Esophagus muscularis mucosa (tissue), 4 donors: ENCODE results near the gene TOGARAM2. TPM values are rescaled to one million over a fixed set of nuclear protein-coding genes. Genes with fewer than 3 reads are reported as not detected.

ENCODE experiments used
- DNase-seq: peaks from one replicate; pipeline ENCODE4 v3.0.0-alpha.2; 2017; ENCODE audit errors: extremely low spot score
- H3K27ac ChIP-seq, 4 donors: fragments of 200-600 bp; sonication (generic); replicated peaks in 1 of 4; 1 replicate in 3 of 4; 2 replicates in 1 of 4; pipeline ENCODE4 v1.5.1; 2016 to 2019; ENCODE audit warnings: mild to moderate bottlenecking in 1 of 4
- H3K27me3 ChIP-seq, 4 donors: fragments of 200-600 bp; sonication (generic); one replicate each; pipeline versions ENCODE4 v1.5.1 to v1.6.0; 2016 to 2019
- H3K36me3 ChIP-seq, 4 donors: fragments of 200-600 bp; sonication (generic); one replicate each; pipeline ENCODE4 v1.5.1; 2016 to 2019
- H3K4me1 ChIP-seq, 4 donors: fragments of 200-600 bp; sonication (generic); one replicate each; pipeline ENCODE4 v1.5.1; 2016 to 2019
- H3K4me3 ChIP-seq, 4 donors: fragments of 200-600 bp; sonication (generic); 1 replicate in 2 of 4; 2 replicates in 2 of 4; pipeline ENCODE4 v1.5.1; 2016 to 2019; ENCODE audit warnings: mild to moderate bottlenecking in 4 of 4, moderate library complexity in 1 of 4
- H3K9me3 ChIP-seq, 4 donors: fragments of 200-600 bp; sonication (generic); 1 replicate in 3 of 4; 2 replicates in 1 of 4; pipeline ENCODE4 v1.5.1; 2016 to 2019
- EP300 ChIP-seq: sonication (generic); formaldehyde crosslinking; IDR thresholded peaks from one replicate; pipeline ENCODE4 v1.6.1; 2017; ENCODE audit warnings: antibody characterized with exemption
- POLR2A ChIP-seq: fragments of 450-650 bp; IDR thresholded peaks from one replicate; pipeline ENCODE4 v1.6.1; 2017; ENCODE audit warnings: antibody characterized with exemption, moderate library complexity, mild to moderate bottlenecking, low read depth
- POLR2AphosphoS5 ChIP-seq, 2 donors: sonication (generic); formaldehyde crosslinking; IDR thresholded peaks; one replicate each; pipeline ENCODE4 v1.6.1; 2017; ENCODE audit warnings: antibody characterized with exemption in 2 of 2
- WGBS: methylation state at CpG from one replicate; pipeline ENCODE4 v1.1.5; 2018; 5-methylcytosine and 5-hydroxymethylcytosine counted together
- intact Hi-C: fragments of 100-400 bp; cut with DNase I; formaldehyde crosslinking; loops from one replicate; pipeline ENCODE4 v1.15.1; 2023
- total RNA-seq, 4 donors: library from RNA; depleted of rRNA; stranded (reverse); fragments of >200 nt; gene quantifications; one replicate each; pipeline versions ENCODE4 v1.1.0 to v1.2.1, GENCODE V29; 2016
- TF ChIP-seq, protein P1 (sequence below), 3 experiments: fragments of 200-600 bp in 2 of 3; fragments of 450-650 bp in 1 of 3; sonication (generic) in 2 of 3; IDR thresholded peaks; one replicate each; pipeline ENCODE4 v1.5.1; 2017 to 2019; ENCODE audit warnings: antibody characterized with exemption in 3 of 3, mild to moderate bottlenecking in 2 of 3, moderate library complexity in 1 of 3

The TOGARAM2 gene
- total RNA-seq, 4 donors from 2014 or later, result 0.57 to 0.99 (median 0.77) TPM

DNA sequence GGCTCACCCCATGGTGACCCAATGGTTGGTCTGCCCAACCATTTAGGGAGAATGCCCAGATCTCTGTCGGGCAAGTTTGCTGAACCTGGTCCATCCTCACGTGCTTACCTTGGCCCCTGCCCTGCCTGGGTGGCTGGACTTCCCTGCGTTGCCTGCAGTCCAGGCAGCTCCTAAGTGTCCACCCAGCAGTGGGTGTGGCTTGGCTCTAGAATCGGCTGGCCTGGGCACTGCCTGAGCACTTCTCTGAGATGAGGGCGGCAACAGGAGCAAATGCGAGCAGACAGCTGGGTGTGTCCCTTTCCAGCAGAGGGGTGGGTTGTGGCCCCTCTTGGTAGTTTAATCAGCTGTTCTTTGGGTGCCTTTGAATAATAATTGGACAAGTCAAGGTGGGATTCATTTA lies 82.0 kb downstream of the TOGARAM2 start:
- H3K4me1 ChIP-seq, result peaks cover 22 to 52% (median 39%) of the 10 kb centered on the region in 4 donors
- intact Hi-C loops, result no loop called here
- no peaks in the 10 kb centered on the region for H3K36me3 ChIP-seq

DNA sequence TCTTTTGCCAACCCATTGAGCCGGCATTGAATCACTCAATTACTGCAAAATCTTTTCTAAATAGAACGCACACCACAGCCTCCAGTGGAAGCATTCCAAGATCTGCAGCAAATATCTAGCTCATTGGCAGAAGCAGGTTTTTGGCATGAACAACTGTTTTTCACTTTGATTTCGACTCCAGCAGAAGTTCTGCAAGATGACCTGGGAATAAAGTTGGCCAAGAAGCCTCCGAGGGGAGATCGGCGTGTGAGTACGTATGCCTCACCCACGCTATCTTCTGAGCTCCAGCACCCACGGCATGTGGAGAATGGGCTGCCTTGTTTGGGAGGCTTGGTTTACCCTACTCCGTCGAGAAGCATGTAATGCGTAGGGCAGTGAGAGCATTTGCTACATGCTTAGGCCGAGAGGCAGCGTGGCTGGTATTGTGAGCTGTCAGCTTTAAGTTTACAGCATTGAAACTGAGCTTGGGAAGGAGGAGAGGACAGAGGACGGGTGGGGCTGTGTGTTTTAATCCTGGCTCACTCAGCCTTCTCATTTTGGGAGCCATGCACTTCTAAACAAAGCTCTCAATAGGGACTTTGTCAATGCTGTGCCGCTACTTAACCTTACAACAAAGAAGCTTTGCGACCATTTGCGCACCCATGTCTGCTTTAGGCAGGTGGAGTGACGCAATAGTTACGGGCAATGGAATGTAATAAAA lies 82.7 kb downstream of the TOGARAM2 start:
- intact Hi-C loops, result no loop called here
- H3K27ac ChIP-seq, result peak overlapping the region; percentile 34 to 71 (median 52)
- 50% methylated on average over 18 of the region's 20 CpGs for WGBS
- peaks cover 22 to 46% (median 39%) of the 10 kb centered on the region in 4 donors for H3K4me1 ChIP-seq
- H3K4me3 ChIP-seq, result peak overlapping the region; percentile 26 to 47 (median 36)
- no peak for DNase-seq
- TF ChIP-seq POLR2AphosphoS5 (IDR thresholded peaks at IDR 0.05), result peak in 1 of 2 donors; percentile 19
- no peak for TF ChIP-seq EP300
- no peaks in the 10 kb centered on the region for H3K9me3 ChIP-seq
- H3K27me3 ChIP-seq, result no peaks in the 10 kb centered on the region
- H3K36me3 ChIP-seq, result no peaks in the 10 kb centered on the region

More for the DNA sequence above, 82.0 kb downstream of the TOGARAM2 start:
- Histone ChIP-seq H3K27me3 (no peaks in the 10 kb centered on the region), H3K4me3 (peak overlapping the region in 1 of 4 donors; percentile 47), H3K9me3 (no peaks in the 10 kb centered on the region), H3K27ac (peak overlapping the region; percentile 34 to 71 (median 52))
- 88% methylated on average over 4 of the region's 6 CpGs for WGBS
- TF ChIP-seq POLR2AphosphoS5 (IDR thresholded peaks at IDR 0.05), result no peak
- TF ChIP-seq, protein P1, sequence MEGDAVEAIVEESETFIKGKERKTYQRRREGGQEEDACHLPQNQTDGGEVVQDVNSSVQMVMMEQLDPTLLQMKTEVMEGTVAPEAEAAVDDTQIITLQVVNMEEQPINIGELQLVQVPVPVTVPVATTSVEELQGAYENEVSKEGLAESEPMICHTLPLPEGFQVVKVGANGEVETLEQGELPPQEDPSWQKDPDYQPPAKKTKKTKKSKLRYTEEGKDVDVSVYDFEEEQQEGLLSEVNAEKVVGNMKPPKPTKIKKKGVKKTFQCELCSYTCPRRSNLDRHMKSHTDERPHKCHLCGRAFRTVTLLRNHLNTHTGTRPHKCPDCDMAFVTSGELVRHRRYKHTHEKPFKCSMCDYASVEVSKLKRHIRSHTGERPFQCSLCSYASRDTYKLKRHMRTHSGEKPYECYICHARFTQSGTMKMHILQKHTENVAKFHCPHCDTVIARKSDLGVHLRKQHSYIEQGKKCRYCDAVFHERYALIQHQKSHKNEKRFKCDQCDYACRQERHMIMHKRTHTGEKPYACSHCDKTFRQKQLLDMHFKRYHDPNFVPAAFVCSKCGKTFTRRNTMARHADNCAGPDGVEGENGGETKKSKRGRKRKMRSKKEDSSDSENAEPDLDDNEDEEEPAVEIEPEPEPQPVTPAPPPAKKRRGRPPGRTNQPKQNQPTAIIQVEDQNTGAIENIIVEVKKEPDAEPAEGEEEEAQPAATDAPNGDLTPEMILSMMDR (IDR thresholded peaks at IDR 0.05), result no peak
- no peak for TF ChIP-seq EP300
- no peak for TF ChIP-seq POLR2A
- DNase-seq, result no peak

DNA sequence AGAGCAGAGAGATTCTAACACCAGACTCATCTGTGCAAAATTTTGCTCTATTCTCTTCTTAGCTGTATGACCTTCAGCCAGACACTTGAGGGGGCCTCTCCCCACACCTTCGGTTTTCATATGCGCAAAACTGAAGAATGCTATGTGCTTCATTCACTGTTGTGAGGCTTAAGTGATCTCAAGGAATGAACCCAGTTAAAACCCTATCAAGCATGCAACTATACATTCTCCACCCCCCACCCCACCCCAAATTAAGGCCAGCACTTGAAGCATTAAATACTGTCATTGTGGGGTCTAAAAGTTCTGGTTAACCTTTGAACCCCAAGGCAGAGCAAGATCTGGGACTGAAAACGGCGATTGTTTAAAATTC lies 83.2 kb downstream of the TOGARAM2 start:
- H3K27ac ChIP-seq, result peak overlapping the region; percentile 34 to 71 (median 60)
- no peak for DNase-seq
- intact Hi-C loops, result no loop called here
- peak overlapping the region; percentile 22 to 36 (median 31) for H3K4me3 ChIP-seq
- H3K36me3 ChIP-seq, result no peaks in the 10 kb centered on the region
- TF ChIP-seq, protein P1 (IDR thresholded peaks at IDR 0.05), result no peak
- TF ChIP-seq POLR2A (no peak), EP300 (no peak), POLR2AphosphoS5 (IDR thresholded peaks at IDR 0.05) (no peak)
- peaks cover 22 to 46% (median 39%) of the 10 kb centered on the region in 4 donors for H3K4me1 ChIP-seq
- H3K27me3 ChIP-seq, result no peaks in the 10 kb centered on the region
- H3K9me3 ChIP-seq, result no peaks in the 10 kb centered on the region
- 89% methylated on average over 4 of the region's 4 CpGs for WGBS

DNA sequence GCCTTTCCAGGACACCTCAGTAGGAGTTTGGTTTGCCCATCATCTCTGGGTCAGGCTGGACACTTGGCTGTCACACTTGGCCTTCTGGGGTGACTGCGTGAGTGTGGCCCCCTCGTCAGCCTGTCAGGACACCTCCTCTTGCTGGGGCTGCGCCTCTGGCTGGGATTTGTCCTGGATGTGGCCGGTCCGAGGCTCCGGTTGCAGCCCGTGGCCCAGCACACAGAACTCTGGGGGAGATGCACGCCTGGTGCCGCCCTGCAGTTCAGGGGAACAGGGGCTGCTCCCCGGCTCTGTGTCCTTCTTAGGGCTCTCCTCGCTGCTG lies 83.6 kb downstream of the TOGARAM2 start:
- Histone ChIP-seq H3K9me3 (no peaks in the 10 kb centered on the region), H3K4me1 (peaks cover 22 to 46% (median 39%) of the 10 kb centered on the region in 4 donors), H3K36me3 (no peaks in the 10 kb centered on the region), H3K27me3 (no peaks in the 10 kb centered on the region), H3K4me3 (peak overlapping the region in 2 of 4 donors; percentile 22 to 26), H3K27ac (peak overlapping the region; percentile 22 to 71 (median 60))
- no peak for DNase-seq
- WGBS, result 60% methylated on average over 1 of the region's 11 CpGs
- no peak for TF ChIP-seq POLR2A
- TF ChIP-seq EP300, result no peak
- no peak for TF ChIP-seq POLR2AphosphoS5 (IDR thresholded peaks at IDR 0.05)
- TF ChIP-seq, protein P1 (IDR thresholded peaks at IDR 0.05), result no peak
- intact Hi-C loops, result no loop called here

DNA sequence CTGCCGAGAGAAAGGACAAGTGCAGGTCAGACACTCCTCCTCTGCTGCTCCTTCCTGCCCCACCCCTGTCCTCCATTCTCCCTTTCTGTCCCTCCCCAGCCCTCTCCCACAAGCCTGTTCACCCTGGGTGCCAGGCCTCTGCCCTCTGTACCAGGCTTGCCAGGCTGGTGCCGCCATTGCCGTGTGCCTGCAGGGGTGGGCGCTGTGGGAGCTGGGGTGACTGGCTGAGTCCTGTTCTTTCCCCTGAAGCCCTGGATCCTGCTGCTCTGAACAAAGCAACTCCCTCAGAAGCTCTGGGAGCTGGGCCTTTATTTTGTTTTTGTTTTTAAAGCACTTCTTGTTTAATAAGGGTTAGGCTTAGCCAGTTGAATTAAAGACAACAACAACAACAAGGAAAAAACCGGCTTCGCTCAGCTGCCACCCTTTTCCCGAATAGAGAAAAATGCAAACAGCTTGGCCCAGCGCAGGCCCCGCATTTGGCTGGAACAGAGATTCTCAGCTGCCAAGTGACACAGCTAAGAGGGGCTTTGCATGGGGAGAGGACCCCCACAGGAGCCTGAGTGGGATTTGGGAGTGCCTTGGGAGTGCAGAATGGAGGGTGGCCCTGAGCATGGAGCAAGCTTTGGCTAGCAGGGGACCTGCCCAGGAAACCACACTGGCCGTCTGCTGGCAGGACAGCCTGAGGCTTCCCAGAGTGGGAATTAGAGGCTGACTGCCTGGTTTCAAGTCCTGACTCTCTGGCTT lies 84.1 kb downstream of the TOGARAM2 start:
- Histone ChIP-seq H3K27ac (peak overlapping the region; percentile 22 to 71 (median 60)), H3K4me1 (peaks cover 22 to 46% (median 39%) of the 10 kb centered on the region in 4 donors), H3K9me3 (no peaks in the 10 kb centered on the region), H3K4me3 (peak overlapping the region in 2 of 4 donors; percentile 22 to 26), H3K27me3 (no peaks in the 10 kb centered on the region), H3K36me3 (no peaks in the 10 kb centered on the region)
- TF ChIP-seq POLR2AphosphoS5 (IDR thresholded peaks at IDR 0.05) (no peak), EP300 (no peak), POLR2A (no peak)
- TF ChIP-seq, protein P1 (IDR thresholded peaks at IDR 0.05), result no peak
- intact Hi-C loops, result no loop called here
- WGBS, result 77% methylated on average over 9 of the region's 10 CpGs
- no peak for DNase-seq
